ENCODE data around the gene KRT77.

KRT77 gene

GRCh38 chr12:52692254-52692653 is 11.1 kb downstream of the KRT77 start:
- DNase-seq (ENCODE audit: low read depth, low spot score): no peak

- no peak for DNase-seq (ENCODE audit: low read depth, low spot score)
Observed at GRCh38 chr12:52691841-52692150, 11.5 kb downstream of the KRT77 start.

GRCh38 chr12:52691076-52691840 is 12.1 kb downstream of the KRT77 start:
- DNase-seq (ENCODE audit: low read depth, low spot score): peak; percentile 2

GRCh38 chr12:52690351-52691075 is 12.8 kb downstream of the KRT77 start:
- DNase-seq (ENCODE audit: low read depth, low spot score): no peak

- no peak for DNase-seq (ENCODE audit: low read depth, low spot score)
Observed at GRCh38 chr12:52689936-52690335, 13.4 kb downstream of the KRT77 start.

GRCh38 chr12:52689239-52689638 is 14.1 kb downstream of the KRT77 start:
- DNase-seq (ENCODE audit: low read depth, low spot score): no peak

GRCh38 chr12:52688481-52688880 is 14.8 kb downstream of the KRT77 start:
- no peak for DNase-seq (ENCODE audit: low read depth, low spot score)

- DNase-seq (ENCODE audit: low read depth, low spot score): no peak
Observed at GRCh38 chr12:52687497-52688385, 15.6 kb downstream of the KRT77 start.

GRCh38 chr12:52686756-52687487 is 16.4 kb downstream of the KRT77 start:
- no peak for DNase-seq (ENCODE audit: low read depth, low spot score)

GRCh38 chr12:52686063-52686462 is 17.3 kb downstream of the KRT77 start:
- no peak for DNase-seq (ENCODE audit: low read depth, low spot score)

- DNase-seq (ENCODE audit: low read depth, low spot score): no peak
Observed at GRCh38 chr12:52685406-52685890, 17.9 kb downstream of the KRT77 start.

GRCh38 chr12:52684431-52684830 is 18.9 kb downstream of the KRT77 start:
- no peak for DNase-seq (ENCODE audit: low read depth, low spot score)

GRCh38 chr12:52683575-52684300 is 19.6 kb downstream of the KRT77 start:
- DNase-seq (ENCODE audit: low read depth, low spot score): no peak

GRCh38 chr12:52682938-52683574 is 20.3 kb downstream of the KRT77 start:
- DNase-seq (ENCODE audit: low read depth, low spot score): no peak

- no peak for DNase-seq (ENCODE audit: low read depth, low spot score)
Observed at GRCh38 chr12:52682381-52682660, 21.0 kb downstream of the KRT77 start.

- no peak for DNase-seq (ENCODE audit: low read depth, low spot score)
Observed at GRCh38 chr12:52681526-52682380, 21.6 kb downstream of the KRT77 start.

- DNase-seq (ENCODE audit: low read depth, low spot score): no peak
Observed at GRCh38 chr12:52680363-52680762, 23.0 kb downstream of the KRT77 start, which contains the start of gene KRT1. TSS of gene KRT1 (minus strand) at chr12:52680407. CDS start at chr12:52680348, 59 bp downstream.

GRCh38 chr12:52679875-52680274 is 23.4 kb downstream of the KRT77 start:
- DNase-seq (ENCODE audit: low read depth, low spot score): no peak

- DNase-seq (ENCODE audit: low read depth, low spot score): no peak
Observed at GRCh38 chr12:52677671-52678070, 25.7 kb downstream of the KRT77 start.
